DMS53 (cell line): Measurements from ENCODE around the gene H2BK1.

ENCODE experiments used
- DNase-seq: peaks from one replicate; lab custom pipeline; 2025; lab: John Stamatoyannopoulos, UW

The H2BK1 gene

GRCh38 chr7:151232917-151233701 is 22.8 kb upstream of the H2BK1 start:
- DNase-seq: peak; percentile 84

GRCh38 chr7:151232091-151232916 is 22.0 kb upstream of the H2BK1 start, which contains the start of gene CHPF2:
CHPF2 (plus strand) TSS chr7:151232483; CDS start chr7:151234012, 1,529 bp downstream.
- DNase-seq: peak; percentile 96

GRCh38 chr7:151231080-151231479 is 20.8 kb upstream of the H2BK1 start:
- DNase-seq: no peak

GRCh38 chr7:151229249-151229648 is 19.0 kb upstream of the H2BK1 start:
- no peak for DNase-seq

GRCh38 chr7:151228024-151228866 is 18.0 kb upstream of the H2BK1 start:
- peak; percentile 28 for DNase-seq

- DNase-seq: peak; percentile 100
These were observed 16.8 kb upstream of the H2BK1 start, which contains the start of gene ABCF2 for GRCh38 chr7:151226875-151227782. ABCF2 (minus strand) TSS chr7:151227205; CDS start chr7:151226458, 747 bp downstream.

GRCh38 chr7:151226560-151226874 is 16.2 kb upstream of the H2BK1 start:
- DNase-seq: no peak

GRCh38 chr7:151225948-151226510 is 15.7 kb upstream of the H2BK1 start:
- no peak for DNase-seq

- no peak for DNase-seq
These were observed 13.4 kb upstream of the H2BK1 start for GRCh38 chr7:151223728-151224127.

- no peak for DNase-seq
These were observed 7.9 kb upstream of the H2BK1 start for GRCh38 chr7:151218170-151218569.

- no peak for DNase-seq
These were observed 5.1 kb upstream of the H2BK1 start for GRCh38 chr7:151215396-151215795.

- no peak for DNase-seq
These were observed 3.5 kb upstream of the H2BK1 start for GRCh38 chr7:151213826-151214225.

GRCh38 chr7:151212626-151213025 is 2.3 kb upstream of the H2BK1 start:
- DNase-seq: no peak

- DNase-seq: no peak
These were observed 976 bp upstream of the H2BK1 start for GRCh38 chr7:151211155-151211772.

- no peak for DNase-seq
These were observed 700 bp downstream of the H2BK1 start for GRCh38 chr7:151209588-151209987.

GRCh38 chr7:151208253-151208862 is 1.9 kb downstream of the H2BK1 start:
- DNase-seq: no peak

GRCh38 chr7:151207804-151208203 is 2.5 kb downstream of the H2BK1 start:
- DNase-seq: no peak

GRCh38 chr7:151207315-151207714 is 3.0 kb downstream of the H2BK1 start:
- no peak for DNase-seq

- no peak for DNase-seq
These were observed 3.4 kb downstream of the H2BK1 start for GRCh38 chr7:151206914-151207313.

GRCh38 chr7:151205730-151206129 is 4.6 kb downstream of the H2BK1 start:
- no peak for DNase-seq
